CD4-positive, alpha-beta T cell treated with Interleukin-6 at 100 ng/mL for 8 hours (primary cell): Measurements from ENCODE around the gene RBM20.
A peak's percentile ranks its signal among the peaks of the same experiment; 100 is the strongest.

Source experiments
- DNase-seq: peaks from one replicate; pipeline ENCODE4 v3.0.0-alpha.2; 2020; ENCODE audit warnings: mixed read lengths, low spot score

Gene RBM20

GRCh38 chr10:110737886-110738634 is 93.9 kb downstream of the RBM20 start:
- no peak for DNase-seq

- DNase-seq = no peak
Measured at GRCh38 chr10:110739811-110740271, 95.7 kb downstream of the RBM20 start.

GRCh38 chr10:110742801-110743200 is 98.7 kb downstream of the RBM20 start:
- no peak for DNase-seq

- DNase-seq = no peak
Measured at GRCh38 chr10:110744782-110745181, 100.6 kb downstream of the RBM20 start.

- peak; percentile 54 for DNase-seq
Measured at GRCh38 chr10:110746254-110746826, 102.2 kb downstream of the RBM20 start.

GRCh38 chr10:110746969-110747608 is 103.0 kb downstream of the RBM20 start:
- no peak for DNase-seq

GRCh38 chr10:110747609-110748464 is 103.7 kb downstream of the RBM20 start:
- no peak for DNase-seq

GRCh38 chr10:110748970-110749369 is 104.8 kb downstream of the RBM20 start:
- no peak for DNase-seq

GRCh38 chr10:110750931-110751330 is 106.8 kb downstream of the RBM20 start:
- peak; percentile 46 for DNase-seq

GRCh38 chr10:110751850-110752249 is 107.7 kb downstream of the RBM20 start:
- DNase-seq = no peak

GRCh38 chr10:110753462-110753861 is 109.3 kb downstream of the RBM20 start:
- DNase-seq = no peak

- no peak for DNase-seq
Measured at GRCh38 chr10:110754375-110755105, 110.4 kb downstream of the RBM20 start.

DNA sequence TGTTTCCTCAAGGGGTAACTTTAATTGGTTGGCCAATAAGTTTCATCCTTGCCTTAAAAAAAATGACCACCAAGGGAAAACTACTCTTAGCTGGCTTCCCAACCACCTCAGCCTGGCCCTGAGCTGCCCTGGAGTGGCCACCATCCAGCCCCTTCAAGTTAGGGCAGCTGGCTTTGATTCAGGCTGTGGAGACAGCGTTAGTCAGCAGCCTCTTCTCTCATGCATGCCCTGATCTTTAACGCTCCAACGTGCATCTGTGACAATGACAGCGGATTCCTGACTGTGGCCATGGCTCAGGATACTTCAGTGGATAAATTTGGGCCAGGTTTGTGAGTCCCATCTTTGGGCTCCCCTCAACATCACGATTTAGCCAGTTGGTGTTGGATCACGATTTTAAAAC is 111.6 kb downstream of the RBM20 start:
- DNase-seq = no peak

GRCh38 chr10:110756876-110757275 is 112.7 kb downstream of the RBM20 start:
- no peak for DNase-seq

DNA sequence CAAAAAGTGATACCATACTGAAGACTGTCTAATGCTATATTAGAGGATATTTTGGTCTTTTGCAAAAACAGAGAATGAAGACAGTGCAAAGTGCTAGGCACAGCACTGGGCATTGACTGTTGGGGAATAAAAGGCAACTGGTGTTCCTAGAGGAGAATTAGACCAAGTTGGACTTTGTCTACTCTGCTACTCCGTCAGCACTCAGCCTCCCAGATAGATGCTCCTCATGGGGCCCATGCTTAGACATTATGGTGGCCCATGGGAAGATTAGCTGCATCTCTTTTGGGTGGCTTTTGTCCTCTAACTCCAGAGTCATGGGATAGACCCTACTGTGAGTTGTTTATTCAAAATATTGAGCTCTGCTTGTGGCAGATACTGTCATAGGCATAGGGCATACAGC is 113.5 kb downstream of the RBM20 start:
- no peak for DNase-seq

DNA sequence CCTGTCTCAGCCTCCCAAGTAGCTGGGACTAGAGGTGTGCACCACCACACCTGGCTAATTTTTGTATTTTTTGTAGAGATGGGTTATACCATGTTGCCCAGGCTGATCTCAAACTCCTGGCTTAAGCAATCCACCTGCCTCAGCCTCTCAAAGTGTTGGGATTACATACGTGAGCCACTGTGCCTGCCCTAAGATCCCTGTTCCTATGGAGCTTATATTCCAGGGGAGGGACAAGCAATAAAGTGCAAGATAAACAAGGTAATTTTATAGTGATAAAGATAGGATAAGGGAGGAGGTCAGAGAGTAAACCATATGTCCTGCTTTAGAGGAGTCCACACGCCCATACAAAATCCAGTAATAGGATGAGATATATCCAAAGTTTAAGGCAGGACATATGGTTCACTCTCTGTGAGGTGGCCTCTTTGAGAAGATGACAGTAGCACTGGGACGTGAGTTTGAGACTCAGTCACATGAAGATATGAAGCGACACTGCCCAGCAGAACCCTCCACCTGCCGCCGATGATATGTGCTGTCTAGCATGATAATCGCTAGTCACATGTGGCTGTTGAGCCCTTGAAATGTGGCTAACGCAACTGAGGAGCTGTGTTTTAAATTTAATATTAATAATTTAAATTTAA is 114.1 kb downstream of the RBM20 start:
- DNase-seq = no peak

- DNase-seq = no peak
Measured at GRCh38 chr10:110758898-110759297, 114.8 kb downstream of the RBM20 start.

- DNase-seq = no peak
Measured at GRCh38 chr10:110759523-110759922, 115.4 kb downstream of the RBM20 start.

GRCh38 chr10:110762109-110762848 is 118.1 kb downstream of the RBM20 start:
- no peak for DNase-seq

GRCh38 chr10:110762849-110763211 is 118.7 kb downstream of the RBM20 start:
- no peak for DNase-seq
